ENCODE results near the gene PTH1R.

DNA sequence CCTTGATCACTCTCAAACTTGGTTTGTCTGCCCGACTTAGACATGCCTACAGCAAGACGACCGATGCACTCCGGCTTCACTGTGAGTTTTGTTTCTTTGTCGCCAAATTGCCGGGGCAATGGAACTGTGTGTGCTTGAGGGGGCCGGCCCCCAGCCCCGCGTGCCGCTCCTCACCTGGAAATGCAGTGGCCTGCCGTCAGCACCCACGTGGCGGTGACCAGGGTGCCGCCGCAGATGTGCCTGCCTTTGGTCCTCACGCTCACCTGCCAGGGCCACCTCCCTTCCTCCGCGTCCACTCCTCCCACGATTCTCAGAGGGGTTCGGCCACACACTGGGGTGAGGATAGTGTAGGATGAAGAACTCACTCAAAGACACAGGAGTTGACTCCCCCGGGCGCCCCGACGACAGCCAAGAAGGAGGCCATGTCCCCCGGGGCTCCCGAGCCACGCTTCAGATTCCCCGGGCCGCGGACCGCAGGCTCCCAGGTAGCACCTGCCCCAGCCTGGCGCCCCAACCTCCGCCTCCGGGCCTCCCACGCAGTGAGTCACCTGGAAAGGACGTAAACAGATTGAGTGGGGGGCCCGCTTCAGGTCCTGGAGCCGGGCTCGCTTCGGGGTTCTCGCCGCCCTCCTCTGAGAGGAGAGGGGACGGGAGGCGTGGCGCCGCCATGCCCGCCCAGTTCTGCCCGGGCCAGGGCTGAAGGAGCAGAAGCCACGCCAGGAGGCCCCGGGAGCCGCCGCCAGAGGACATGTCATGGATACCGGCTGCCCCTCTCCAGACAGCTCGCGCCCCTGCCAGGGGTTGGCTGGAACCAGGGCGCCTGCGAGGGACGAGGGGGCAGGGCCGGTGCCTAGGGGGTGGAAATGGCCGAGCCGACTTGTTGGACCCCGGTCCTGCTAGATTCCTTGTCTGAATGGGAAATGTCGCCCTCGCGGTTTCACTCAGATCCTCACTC lies 43.9 kb upstream of the PTH1R start:
- TF ChIP-seq, protein P1, sequence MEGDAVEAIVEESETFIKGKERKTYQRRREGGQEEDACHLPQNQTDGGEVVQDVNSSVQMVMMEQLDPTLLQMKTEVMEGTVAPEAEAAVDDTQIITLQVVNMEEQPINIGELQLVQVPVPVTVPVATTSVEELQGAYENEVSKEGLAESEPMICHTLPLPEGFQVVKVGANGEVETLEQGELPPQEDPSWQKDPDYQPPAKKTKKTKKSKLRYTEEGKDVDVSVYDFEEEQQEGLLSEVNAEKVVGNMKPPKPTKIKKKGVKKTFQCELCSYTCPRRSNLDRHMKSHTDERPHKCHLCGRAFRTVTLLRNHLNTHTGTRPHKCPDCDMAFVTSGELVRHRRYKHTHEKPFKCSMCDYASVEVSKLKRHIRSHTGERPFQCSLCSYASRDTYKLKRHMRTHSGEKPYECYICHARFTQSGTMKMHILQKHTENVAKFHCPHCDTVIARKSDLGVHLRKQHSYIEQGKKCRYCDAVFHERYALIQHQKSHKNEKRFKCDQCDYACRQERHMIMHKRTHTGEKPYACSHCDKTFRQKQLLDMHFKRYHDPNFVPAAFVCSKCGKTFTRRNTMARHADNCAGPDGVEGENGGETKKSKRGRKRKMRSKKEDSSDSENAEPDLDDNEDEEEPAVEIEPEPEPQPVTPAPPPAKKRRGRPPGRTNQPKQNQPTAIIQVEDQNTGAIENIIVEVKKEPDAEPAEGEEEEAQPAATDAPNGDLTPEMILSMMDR (IDR thresholded peaks at IDR 0.05): no peak
- TF ChIP-seq EP300 (IDR thresholded peaks at IDR 0.05): no peak
- TF ChIP-seq POLR2A (IDR thresholded peaks at IDR 0.05): no peak

All from stomach (tissue), 4 donors.